OCI-LY7 (cell line): Measurements from ENCODE around the gene CDH23. TPM values are rescaled to one million over a fixed set of nuclear protein-coding genes. Genes with fewer than 3 reads are reported as not detected.

Source experiments
- BruUV-seq: library from RNA; stranded (reverse); fragments of 400-500 nt; replicated peaks from 2 replicates; lab custom pipeline; 2021; lab: Mats Ljungman, UMichigan
- CTCF ChIA-PET: fragments of 300-600 bp; sonication (Branson Sonifier 250); formaldehyde crosslinking; loops from one replicate; lab custom pipeline; 2022; ENCODE audit warnings: antibody characterized with exemption; ENCODE audit not compliant: unreplicated experiment; lab: Charles Lee
- POLR2A ChIA-PET: fragments of 300-600 bp; sonication (Branson Sonifier 250); formaldehyde crosslinking; loops from one replicate; lab custom pipeline; 2022; ENCODE audit warnings: antibody characterized with exemption; lab: Charles Lee
- DNase-seq: peaks from one replicate; pipeline ENCODE4 v3.0.0-alpha.2; 2015; ENCODE audit warnings: low spot score
- H2AFZ ChIP-seq: fragments of 200-600 bp; sonication (generic), shearing (Covaris generic); 2 replicates; pipeline ENCODE4 v1.6.1; 2014; ENCODE audit warnings: mild to moderate bottlenecking, antibody characterized with exemption, low read length, moderate library complexity
- H3K27ac ChIP-seq: fragments of 200-600 bp; sonication (generic); 2 replicates; pipeline ENCODE4 v1.5.1; 2014; ENCODE audit warnings: mixed run types, low read depth, mild to moderate bottlenecking, moderate library complexity, low read length, inconsistent platforms; ENCODE audit not compliant: poor library complexity, severe bottlenecking
- H3K36me3 ChIP-seq: fragments of 200-600 bp; sonication (generic); 2 replicates; pipeline ENCODE4 v1.6.1; 2014; ENCODE audit warnings: mild to moderate bottlenecking, antibody characterized with exemption, low read length, moderate library complexity, mixed read lengths; ENCODE audit not compliant: insufficient read depth
- H3K4me1 ChIP-seq: fragments of 200-600 bp; sonication (generic); 2 replicates; pipeline ENCODE4 v1.5.1; 2014; ENCODE audit warnings: mild to moderate bottlenecking, low read length; ENCODE audit not compliant: insufficient read depth, poor library complexity, severe bottlenecking
- H3K4me2 ChIP-seq: fragments of 200-600 bp; sonication (generic); 2 replicates; pipeline ENCODE4 v1.6.1; 2014; ENCODE audit warnings: mild to moderate bottlenecking, low read length
- H3K4me3 ChIP-seq: fragments of 200-600 bp; sonication (generic); 2 replicates; pipeline ENCODE4 v1.5.1; 2014; ENCODE audit warnings: mild to moderate bottlenecking, low read depth, low read length; ENCODE audit not compliant: poor library complexity, severe bottlenecking
- H3K79me2 ChIP-seq: fragments of 200-600 bp; sonication (generic); 2 replicates; pipeline ENCODE4 v1.6.1; 2016; ENCODE audit warnings: low read depth, mild to moderate bottlenecking, low read length, moderate library complexity, mixed read lengths; ENCODE audit not compliant: insufficient read depth
- H3K9me2 ChIP-seq: fragments of 200-600 bp; sonication (generic); 2 replicates; pipeline ENCODE4 v1.6.1; 2016; ENCODE audit warnings: mild to moderate bottlenecking, low read length, mixed read lengths; ENCODE audit not compliant: insufficient read depth
- H3K9me3 ChIP-seq: fragments of 200-600 bp; sonication (generic); 2 replicates; pipeline ENCODE4 v1.6.1; 2014; ENCODE audit warnings: mild to moderate bottlenecking, mixed run types, low read length, mixed read lengths
- H4K20me1 ChIP-seq: fragments of 200-600 bp; sonication (generic); 2 replicates; pipeline ENCODE4 v1.6.1; 2014; ENCODE audit warnings: mild to moderate bottlenecking, antibody characterized with exemption, low read length, moderate library complexity, mixed read lengths; ENCODE audit not compliant: insufficient read depth
- CTCF ChIP-seq: fragments of 200-600 bp; sonication (generic); conservative IDR thresholded peaks from 2 replicates; pipeline ENCODE4 v1.5.1; 2014; ENCODE audit warnings: mild to moderate bottlenecking, antibody characterized with exemption, low read length, moderate library complexity, mixed read lengths
- EZH2phosphoT487 ChIP-seq: fragments of 200-600 bp; sonication (generic); IDR thresholded peaks from 2 replicates; pipeline ENCODE4 v1.6.1; 2018; ENCODE audit warnings: low read depth, borderline replicate concordance, mild to moderate bottlenecking, mixed run types, antibody characterized with exemption, low read length, moderate library complexity, mixed read lengths
- intact Hi-C: fragments of 100-400 bp; cut with micrococcal nuclease; formaldehyde crosslinking; loops from one replicate; pipeline ENCODE4 v1.10.0; 2022; ENCODE audit not compliant: unreplicated experiment
- total RNA-seq, 2 experiments: library from RNA; depleted of rRNA in 1 of 2; stranded (reverse); fragments of >200 nt in 1 of 2; shearing (Covaris generic) in 1 of 2; gene quantifications; 2 replicates each; pipeline ENCODE4 v1.2.3, GENCODE V29; 2014 to 2022

CDH23 gene
- total RNA-seq, 2 experiments from 2014 or later: 0.92 to 9.9 TPM

DNA sequence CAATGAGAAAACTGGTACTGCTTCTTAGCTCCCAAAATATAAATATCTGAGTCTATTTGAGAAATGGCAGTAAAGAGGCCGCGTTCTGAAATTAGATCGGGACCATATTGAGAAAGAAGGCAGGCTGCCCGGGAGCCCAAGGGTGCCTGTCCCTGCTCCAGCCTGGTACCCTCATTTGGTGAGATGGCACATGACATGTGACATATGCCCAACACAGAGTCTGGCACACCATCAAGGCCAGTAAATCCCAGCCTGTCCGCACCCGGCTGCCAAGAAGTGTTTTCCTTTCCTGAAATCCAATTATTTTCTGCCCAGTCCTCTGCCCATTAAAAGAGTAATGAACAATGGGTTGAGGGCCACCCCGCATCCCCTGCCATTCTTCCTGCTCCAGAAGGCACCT, 66.4 kb downstream of the CDH23 start:
- CTCF ChIA-PET: no interaction called here
- Histone ChIP-seq H3K27ac (no peak overlapping the region), H3K4me3 (no peak overlapping the region), H2AFZ (no peak overlapping the region), H3K9me2 (no peaks in the 10 kb centered on the region), H3K36me3 (no peaks in the 10 kb centered on the region), H4K20me1 (no peaks in the 10 kb centered on the region), H3K4me2 (no peak overlapping the region), H3K9me3 (no peaks in the 10 kb centered on the region), H3K4me1 (no peaks in the 10 kb centered on the region), H3K79me2 (no peaks in the 10 kb centered on the region)
- DNase-seq: no peak
- POLR2A ChIA-PET: no interaction called here
- TF ChIP-seq CTCF (no peak), EZH2phosphoT487 (no peak)
- intact Hi-C loops: no loop called here
- no TSS peak for BruUV-seq

DNA sequence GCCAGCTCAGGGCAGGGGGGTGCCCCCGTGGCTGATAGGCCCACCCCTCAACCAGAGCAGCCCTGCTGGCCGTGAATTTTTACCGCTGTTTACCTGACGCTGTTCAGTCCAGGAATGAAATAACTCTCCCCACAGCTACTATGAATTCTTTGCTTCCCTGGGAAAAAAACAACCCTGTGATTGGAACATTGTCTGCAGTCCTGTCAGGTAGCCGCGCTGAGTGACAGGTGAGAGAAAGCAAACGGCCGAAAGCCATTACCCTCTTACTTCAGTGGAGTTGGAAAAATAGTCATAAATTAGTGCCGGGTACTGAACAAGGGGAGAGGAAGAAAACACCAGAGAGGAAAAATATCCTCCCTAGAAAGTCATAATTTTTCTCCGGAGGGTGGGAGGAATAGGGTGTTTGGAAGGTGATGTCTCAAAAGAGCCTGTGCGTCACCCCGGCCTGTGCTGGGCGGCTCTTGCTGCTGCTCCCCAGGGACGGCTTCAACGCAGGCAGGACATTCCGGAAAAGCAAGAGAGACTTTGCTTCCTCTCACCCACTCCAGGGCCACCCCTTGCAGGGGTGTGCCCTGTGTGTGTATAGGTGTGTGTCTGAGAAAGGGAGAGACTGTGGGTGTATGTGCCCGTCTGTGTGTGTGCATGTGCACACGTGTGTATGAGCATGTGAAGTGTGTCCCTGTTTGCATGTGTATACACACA, 69.0 kb downstream of the CDH23 start:
- H3K36me3 ChIP-seq: no peaks in the 10 kb centered on the region
- no peak overlapping the region for H3K4me2 ChIP-seq
- no peak overlapping the region for H3K27ac ChIP-seq
- H3K9me3 ChIP-seq: no peaks in the 10 kb centered on the region
- no peak for DNase-seq
- no TSS peak for BruUV-seq
- ChIA-PET CTCF (no interaction called here), POLR2A (no interaction called here)
- H3K79me2 ChIP-seq: no peaks in the 10 kb centered on the region
- no peaks in the 10 kb centered on the region for H3K4me1 ChIP-seq
- intact Hi-C loops: no loop called here
- H4K20me1 ChIP-seq: no peaks in the 10 kb centered on the region
- TF ChIP-seq EZH2phosphoT487: no peak
- TF ChIP-seq CTCF: no peak
- H3K9me2 ChIP-seq: no peaks in the 10 kb centered on the region
- no peak overlapping the region for H2AFZ ChIP-seq
- no peak overlapping the region for H3K4me3 ChIP-seq

GRCh38 chr10:71466330-71466729, 69.6 kb downstream of the CDH23 start:
- Histone ChIP-seq H3K79me2 (no peaks in the 10 kb centered on the region), H3K9me3 (no peaks in the 10 kb centered on the region), H3K4me1 (no peaks in the 10 kb centered on the region), H4K20me1 (no peaks in the 10 kb centered on the region), H3K4me3 (no peak overlapping the region), H3K9me2 (no peaks in the 10 kb centered on the region), H2AFZ (no peak overlapping the region), H3K4me2 (no peak overlapping the region), H3K36me3 (no peaks in the 10 kb centered on the region), H3K27ac (no peak overlapping the region)
- no peak for TF ChIP-seq EZH2phosphoT487
- TF ChIP-seq CTCF: no peak
- intact Hi-C loops: no loop called here
- DNase-seq: no peak
- POLR2A ChIA-PET: no interaction called here
- BruUV-seq: no TSS peak
- CTCF ChIA-PET: no interaction called here
